Panc1 (cell line): Measurements from ENCODE around the gene TMEM220. TPM values are rescaled to one million over a fixed set of nuclear protein-coding genes. Genes with fewer than 3 reads are reported as not detected.

ENCODE experiments used
- ATAC-seq: fragments of 200-7000 bp; cut with Tn5 transposase; 2 replicates; pipeline ENCODE4 v1.9.1; 2020; ENCODE audit warnings: mild to moderate bottlenecking, moderate library complexity
- BruUV-seq: library from RNA; stranded (reverse); fragments of 400-500 nt; replicated peaks from 2 replicates; lab custom pipeline; 2021; lab: Mats Ljungman, UMichigan
- CTCF ChIA-PET: fragments of 300-600 bp; sonication (Branson Sonifier 250); formaldehyde crosslinking; loops from one replicate; lab custom pipeline; 2022; ENCODE audit warnings: antibody characterized with exemption; lab: Charles Lee
- POLR2A ChIA-PET: fragments of 300-600 bp; sonication (Branson Sonifier 250); formaldehyde crosslinking; loops from one replicate; lab custom pipeline; 2022; ENCODE audit warnings: antibody characterized with exemption; lab: Charles Lee
- DNase-seq: peaks from one replicate; pipeline ENCODE4 v3.0.0-alpha.2; 2010; ENCODE audit warnings: low read depth, low spot score
- H3K27ac ChIP-seq: 2 replicates; pipeline ENCODE4 v1.5.1; 2011; ENCODE audit warnings: mild to moderate bottlenecking, low read length, inconsistent platforms
- H3K27me3 ChIP-seq: fragments of 200-500 bp; sonication (Bioruptor generic); 2 replicates; pipeline ENCODE4 v1.6.0; 2014; ENCODE audit warnings: low read length, inconsistent platforms; ENCODE audit not compliant: control insufficient read depth, insufficient read depth
- H3K36me3 ChIP-seq: fragments of 200-500 bp; sonication (Bioruptor generic); 2 replicates; pipeline ENCODE4 v1.5.1; 2014; ENCODE audit warnings: inconsistent platforms, mild to moderate bottlenecking, low read length, moderate library complexity; ENCODE audit not compliant: control insufficient read depth, insufficient read depth
- H3K4me1 ChIP-seq: 2 replicates; pipeline ENCODE4 v1.5.1; 2011; ENCODE audit warnings: inconsistent platforms, mild to moderate bottlenecking, low read length, moderate library complexity; ENCODE audit not compliant: control insufficient read depth, insufficient read depth
- H3K4me3 ChIP-seq, 2 experiments: 2 replicates each; pipeline ENCODE4 v1.5.1; 2011 to 2012; ENCODE audit warnings: low read depth in 2 of 2, low read length in 2 of 2, mild to moderate bottlenecking in 2 of 2, inconsistent platforms in 1 of 2, moderate library complexity in 1 of 2
- H3K9me3 ChIP-seq: fragments of 200-500 bp; sonication (Bioruptor generic); 2 replicates; pipeline ENCODE4 v1.5.1; 2014; ENCODE audit warnings: low read depth, mild to moderate bottlenecking, inconsistent platforms, low read length, moderate library complexity; ENCODE audit not compliant: control insufficient read depth, insufficient read depth
- CTCF ChIP-seq: fragments of 450-650 bp; IDR thresholded peaks from 2 replicates; pipeline ENCODE4 v1.5.1; 2017; ENCODE audit warnings: mild to moderate bottlenecking
- POLR2AphosphoS5 ChIP-seq: IDR thresholded peaks from 2 replicates; pipeline ENCODE4 v1.6.1; 2012; ENCODE audit warnings: mild to moderate bottlenecking, low read depth, low read length, moderate library complexity
- REST ChIP-seq, 2 experiments: IDR thresholded peaks; 2 replicates each; pipeline ENCODE4 v1.6.1; 2011 to 2012; ENCODE audit warnings: low read depth in 2 of 2, control low read depth in 1 of 2, low read length in 1 of 2, mild to moderate bottlenecking in 1 of 2, moderate library complexity in 1 of 2; ENCODE audit not compliant: insufficient read depth in 1 of 2
- SIN3A ChIP-seq: IDR thresholded peaks from 2 replicates; pipeline ENCODE4 v1.6.1; 2012; ENCODE audit warnings: low read depth, mild to moderate bottlenecking, low read length, moderate library complexity, borderline replicate concordance; ENCODE audit not compliant: insufficient read depth
- TCF7L2 ChIP-seq: IDR thresholded peaks from 2 replicates; pipeline ENCODE4 v1.6.1; 2011; ENCODE audit warnings: mild to moderate bottlenecking, low read depth, low read length, inconsistent platforms
- in situ Hi-C: cut with HindIII; loops from 2 replicates; pipeline ENCODE4 v1.10.0; 2016; ENCODE audit warnings: low sequenced_read_pairs, low pct_unique_long_range_greater_than_20kb
- intact Hi-C: fragments of 100-400 bp; cut with micrococcal nuclease; formaldehyde crosslinking; loops from one replicate; pipeline ENCODE4 v1.10.0; 2022; ENCODE audit not compliant: unreplicated experiment
- total RNA-seq: library from RNA; stranded (reverse); gene quantifications from one replicate; pipeline ENCODE4 v1.2.1, GENCODE V29; 2021; ENCODE audit not compliant: unreplicated experiment

The TMEM220 gene
- total RNA-seq, 1 experiment from 2014 or later, result 9.3 TPM

DNA sequence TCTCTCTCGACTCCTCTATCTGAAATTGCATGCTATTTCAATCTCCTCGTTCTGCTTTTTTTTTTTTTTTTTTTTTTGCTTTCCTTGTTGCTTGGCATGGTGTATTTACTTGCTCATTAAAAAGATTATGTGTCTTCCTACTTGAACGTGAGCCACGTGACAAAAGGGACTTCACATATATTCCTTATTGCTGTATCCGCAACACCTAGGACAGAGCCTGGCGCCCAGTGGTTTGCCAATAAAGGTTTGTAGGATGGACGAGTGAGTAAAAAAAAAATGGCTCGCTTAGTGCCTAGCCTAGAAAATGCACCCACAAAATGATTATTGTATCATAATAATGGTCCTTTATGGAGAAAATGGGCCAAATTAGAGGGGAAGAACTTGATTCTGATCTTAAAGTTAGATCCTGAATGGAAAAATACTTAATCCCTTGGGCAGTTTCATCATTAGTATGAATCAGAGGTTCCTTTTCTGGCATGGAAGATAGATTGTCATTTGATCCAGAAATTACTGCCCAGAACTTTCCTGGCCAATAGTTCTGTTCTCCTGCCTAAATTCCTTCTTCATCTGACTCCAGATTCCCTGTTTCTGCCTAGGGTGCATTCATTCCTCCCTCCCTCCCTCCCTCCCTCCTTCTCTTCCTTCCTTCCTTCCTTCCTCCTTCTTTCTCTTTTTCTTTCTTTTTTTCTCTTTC is 13.6 kb upstream of the TMEM220 start:
- no peak for TF ChIP-seq SIN3A
- no peak for TF ChIP-seq CTCF
- no peak for TF ChIP-seq TCF7L2
- no peak for TF ChIP-seq REST (IDR thresholded peaks at IDR 0.05; ENCODE audit: insufficient read depth in 1 of 2, low read depth in 2 of 2, low read length in 1 of 2)
- intact Hi-C loops (no loop called here), in situ Hi-C loops (no loop called here)
- DNase-seq (no peak), ATAC-seq (no peak)
- ChIA-PET CTCF (no interaction called here), POLR2A (no interaction called here)
- Histone ChIP-seq H3K9me3 (no peaks in the 10 kb centered on the region), H3K27me3 (no peaks in the 10 kb centered on the region), H3K4me3 (no peak overlapping the region), H3K36me3 (no peaks in the 10 kb centered on the region), H3K27ac (no peak overlapping the region), H3K4me1 (no peaks in the 10 kb centered on the region)
- no TSS peak for BruUV-seq

GRCh38 chr17:10742431-10742830 is 12.6 kb upstream of the TMEM220 start:
- intact Hi-C loops (no loop called here), in situ Hi-C loops (no loop called here)

More at GRCh38 chr17:10742431-10742830, 12.6 kb upstream of the TMEM220 start:
- no TSS peak for BruUV-seq
- no peaks in the 10 kb centered on the region for H3K27me3 ChIP-seq
- no peak overlapping the region for H3K27ac ChIP-seq
- no peak for TF ChIP-seq CTCF
- TF ChIP-seq TCF7L2, result no peak
- TF ChIP-seq SIN3A, result no peak
- no peak for TF ChIP-seq REST (IDR thresholded peaks at IDR 0.05; ENCODE audit: insufficient read depth in 1 of 2, low read depth in 2 of 2, low read length in 1 of 2)
- TF ChIP-seq POLR2AphosphoS5, result no peak
- CTCF ChIA-PET, result no interaction called here
- no peak for ATAC-seq
- POLR2A ChIA-PET, result no interaction called here
- DNase-seq, result no peak
- H3K4me1 ChIP-seq, result no peaks in the 10 kb centered on the region
- H3K4me3 ChIP-seq, result no peak overlapping the region
- no peaks in the 10 kb centered on the region for H3K36me3 ChIP-seq
- H3K9me3 ChIP-seq, result no peaks in the 10 kb centered on the region
